K562 (cell line): ENCODE measurements around the gene CHTF8. TPM values are rescaled to one million over a fixed set of nuclear protein-coding genes. Genes with fewer than 3 reads are reported as not detected.
A peak's percentile ranks its signal among the peaks of the same experiment; 100 is the strongest.

Experiments used
- CBFA2T3 ChIP-seq: fragments of 450-650 bp; IDR thresholded peaks from 2 replicates; pipeline ENCODE4 v1.6.1; 2017
- ERF ChIP-seq: fragments of 450-650 bp; formaldehyde crosslinking; IDR thresholded peaks from 2 replicates; pipeline ENCODE4 v1.4.0; 2020; ENCODE audit warnings: mild to moderate bottlenecking, mixed read lengths
- MAZ ChIP-seq, 2 experiments: fragments of 450-650 bp in 1 of 2; sonication (generic) in 1 of 2; formaldehyde crosslinking; IDR thresholded peaks in 1 of 2; conservative IDR thresholded peaks in 1 of 2; 2 replicates each; pipeline versions ENCODE4 v1.4.0 to v1.5.0; 2020; ENCODE audit warnings: mild to moderate bottlenecking in 1 of 2, missing genetic modification reagents in 1 of 2
- NFRKB ChIP-seq: fragments of 450-650 bp; IDR thresholded peaks from 2 replicates; pipeline ENCODE4 v1.6.1; 2016; ENCODE audit warnings: low read depth
- POU5F1 ChIP-seq: fragments of 150-350 bp; IDR thresholded peaks from 2 replicates; pipeline ENCODE4 v1.6.1; 2014; ENCODE audit warnings: borderline replicate concordance, low read length, low read depth, mild to moderate bottlenecking; ENCODE audit not compliant: partially characterized antibody
- SMAD3 ChIP-seq: fragments of 450-650 bp; formaldehyde crosslinking; conservative IDR thresholded peaks from 2 replicates; pipeline ENCODE4 v1.4.0; 2020; ENCODE audit warnings: mild to moderate bottlenecking
- SRF ChIP-seq, 2 experiments: fragments of 250-450, 450-650 bp in 1 of 2; sonication (Bioruptor Pico) in 1 of 2; sonication (generic) in 1 of 2; formaldehyde crosslinking; IDR thresholded peaks; 2 replicates each; pipeline versions ENCODE4 v1.5.0 to v1.5.1; 2020 to 2022; ENCODE audit warnings: mild to moderate bottlenecking in 1 of 2, missing genetic modification reagents in 1 of 2
- polyA plus RNA-seq, 8 experiments: library from polyadenylated mRNA; depleted of rRNA in 4 of 8; stranded (reverse) in 5 of 8; unstranded in 3 of 8; fragments of >200 nt; fragmentation: Nextera tagmentation in 2 of 8; fragmentation: Illumina TruSeq in 1 of 8; extraction: Ambion mirVana in 2 of 8; extraction: Trizol in 1 of 8; gene quantifications; 2 replicates each; pipeline versions ENCODE4 v1.2.1 to v1.2.3, GENCODE V29; 2011 to 2014; ENCODE audit warnings: inconsistent platforms in 1 of 8, missing spikeins in 1 of 8
- total RNA-seq, 7 experiments: library from RNA; depleted of rRNA in 6 of 7; stranded (reverse); fragments of >200 nt in 6 of 7; fragmentation: Illumina TruSeq in 2 of 7; extraction: Trizol in 2 of 7; gene quantifications; 2 replicates each; pipeline versions ENCODE4 v1.2.1 to v1.2.3, GENCODE V29; 2011 to 2021; ENCODE audit warnings: low replicate concordance in 1 of 7
- TF ChIP-seq, protein P1 (sequence below): fragments of 250-450 bp; sonication (Bioruptor Pico); IDR thresholded peaks from 2 replicates; pipeline ENCODE4 v1.8.0; 2022; ENCODE audit warnings: inconsistent platforms, mild to moderate bottlenecking, moderate library complexity, borderline replicate concordance
- TF ChIP-seq, protein P2 (sequence below), 2 experiments: fragments of 150-350 bp in 1 of 2; IDR thresholded peaks; 2 replicates each; pipeline ENCODE4 v1.6.1; 2012 to 2016; ENCODE audit warnings: low read depth in 2 of 2, low read length in 2 of 2, mild to moderate bottlenecking in 1 of 2, moderate library complexity in 1 of 2
- TF ChIP-seq, protein P3 (sequence below): sonication (generic); formaldehyde crosslinking; IDR thresholded peaks from 2 replicates; pipeline ENCODE4 v1.8.0; 2022; ENCODE audit warnings: mild to moderate bottlenecking, missing genetic modification reagents
- TF ChIP-seq, protein P4 (sequence below): fragments of 450-650 bp; IDR thresholded peaks from 2 replicates; pipeline ENCODE4 v1.6.1; 2016; ENCODE audit warnings: antibody characterized with exemption

The CHTF8 gene
- total and polyA plus RNA-seq, 9 of the 15 experiments (the other 6 are each of a cell fraction or from before 2014, with no cell fraction given), result 20.2 to 199 (median 108) TPM

DNA sequence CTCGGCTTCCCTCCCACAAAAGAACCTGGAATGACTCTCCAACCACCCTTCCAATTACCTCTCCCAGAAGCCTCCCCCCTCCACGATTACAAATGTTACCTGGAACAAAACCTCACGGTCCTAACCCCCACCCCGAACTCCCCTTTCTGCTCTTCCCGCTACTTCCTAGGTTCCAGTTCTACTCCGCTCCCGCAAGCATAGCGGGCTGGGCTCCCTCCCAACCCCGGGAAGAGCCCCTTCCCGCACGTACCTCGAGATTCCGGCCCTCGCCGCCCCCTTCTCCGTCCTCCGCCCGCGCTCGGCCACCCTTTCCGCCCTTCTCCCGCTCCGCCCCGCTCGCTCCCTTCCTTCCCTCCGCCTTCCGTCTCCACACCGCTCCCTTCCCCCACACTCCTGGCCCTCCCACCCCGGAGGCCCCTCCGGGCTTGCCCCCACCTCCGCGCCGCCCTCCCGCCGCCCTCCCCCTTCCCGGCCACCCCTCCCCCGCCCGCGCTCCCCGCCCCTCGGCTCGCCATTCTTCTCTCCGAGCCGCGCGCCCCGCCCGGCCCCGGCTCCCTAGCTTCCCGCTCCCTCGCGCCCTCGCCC is 457 bp downstream of the CHTF8 start (continued):
- TF ChIP-seq, protein P1, sequence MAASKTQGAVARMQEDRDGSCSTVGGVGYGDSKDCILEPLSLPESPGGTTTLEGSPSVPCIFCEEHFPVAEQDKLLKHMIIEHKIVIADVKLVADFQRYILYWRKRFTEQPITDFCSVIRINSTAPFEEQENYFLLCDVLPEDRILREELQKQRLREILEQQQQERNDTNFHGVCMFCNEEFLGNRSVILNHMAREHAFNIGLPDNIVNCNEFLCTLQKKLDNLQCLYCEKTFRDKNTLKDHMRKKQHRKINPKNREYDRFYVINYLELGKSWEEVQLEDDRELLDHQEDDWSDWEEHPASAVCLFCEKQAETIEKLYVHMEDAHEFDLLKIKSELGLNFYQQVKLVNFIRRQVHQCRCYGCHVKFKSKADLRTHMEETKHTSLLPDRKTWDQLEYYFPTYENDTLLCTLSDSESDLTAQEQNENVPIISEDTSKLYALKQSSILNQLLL, result no peak
- TF ChIP-seq SRF (CRISPR knock-in tag; IDR thresholded peaks at IDR 0.05), result peak in 1 of 2 experiments; percentile 64; a peak in 1 of 4 replicates
- TF ChIP-seq, protein P2, sequence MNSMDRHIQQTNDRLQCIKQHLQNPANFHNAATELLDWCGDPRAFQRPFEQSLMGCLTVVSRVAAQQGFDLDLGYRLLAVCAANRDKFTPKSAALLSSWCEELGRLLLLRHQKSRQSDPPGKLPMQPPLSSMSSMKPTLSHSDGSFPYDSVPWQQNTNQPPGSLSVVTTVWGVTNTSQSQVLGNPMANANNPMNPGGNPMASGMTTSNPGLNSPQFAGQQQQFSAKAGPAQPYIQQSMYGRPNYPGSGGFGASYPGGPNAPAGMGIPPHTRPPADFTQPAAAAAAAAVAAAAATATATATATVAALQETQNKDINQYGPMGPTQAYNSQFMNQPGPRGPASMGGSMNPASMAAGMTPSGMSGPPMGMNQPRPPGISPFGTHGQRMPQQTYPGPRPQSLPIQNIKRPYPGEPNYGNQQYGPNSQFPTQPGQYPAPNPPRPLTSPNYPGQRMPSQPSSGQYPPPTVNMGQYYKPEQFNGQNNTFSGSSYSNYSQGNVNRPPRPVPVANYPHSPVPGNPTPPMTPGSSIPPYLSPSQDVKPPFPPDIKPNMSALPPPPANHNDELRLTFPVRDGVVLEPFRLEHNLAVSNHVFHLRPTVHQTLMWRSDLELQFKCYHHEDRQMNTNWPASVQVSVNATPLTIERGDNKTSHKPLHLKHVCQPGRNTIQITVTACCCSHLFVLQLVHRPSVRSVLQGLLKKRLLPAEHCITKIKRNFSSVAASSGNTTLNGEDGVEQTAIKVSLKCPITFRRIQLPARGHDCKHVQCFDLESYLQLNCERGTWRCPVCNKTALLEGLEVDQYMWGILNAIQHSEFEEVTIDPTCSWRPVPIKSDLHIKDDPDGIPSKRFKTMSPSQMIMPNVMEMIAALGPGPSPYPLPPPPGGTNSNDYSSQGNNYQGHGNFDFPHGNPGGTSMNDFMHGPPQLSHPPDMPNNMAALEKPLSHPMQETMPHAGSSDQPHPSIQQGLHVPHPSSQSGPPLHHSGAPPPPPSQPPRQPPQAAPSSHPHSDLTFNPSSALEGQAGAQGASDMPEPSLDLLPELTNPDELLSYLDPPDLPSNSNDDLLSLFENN (IDR thresholded peaks at IDR 0.05; ENCODE audit: low read depth in 2 of 2, low read length in 2 of 2), result 0 out of 4 replicates have a peak, but pooled peaks of 1 of the 2 experiments have one; percentile 32
- TF ChIP-seq, protein P3, sequence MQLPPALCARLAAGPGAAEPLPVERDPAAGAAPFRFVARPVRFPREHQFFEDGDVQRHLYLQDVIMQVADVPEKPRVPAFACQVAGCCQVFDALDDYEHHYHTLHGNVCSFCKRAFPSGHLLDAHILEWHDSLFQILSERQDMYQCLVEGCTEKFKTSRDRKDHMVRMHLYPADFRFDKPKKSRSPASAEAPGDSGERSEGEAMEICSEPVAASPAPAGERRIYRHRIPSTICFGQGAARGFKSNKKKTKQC (CRISPR knock-in tag), result peak; percentile 52; the same call in 1 of the 2 replicates
- TF ChIP-seq MAZ (CRISPR knock-in tag; conservative IDR thresholded peaks at IDR 0.05 in 1 of 2, IDR thresholded peaks at IDR 0.05 in 1 of 2), result peak; percentile 37 to 82
- 0 out of 2 replicates have a peak, but pooled peaks have one; percentile 14 for TF ChIP-seq SMAD3
- TF ChIP-seq, protein P4, sequence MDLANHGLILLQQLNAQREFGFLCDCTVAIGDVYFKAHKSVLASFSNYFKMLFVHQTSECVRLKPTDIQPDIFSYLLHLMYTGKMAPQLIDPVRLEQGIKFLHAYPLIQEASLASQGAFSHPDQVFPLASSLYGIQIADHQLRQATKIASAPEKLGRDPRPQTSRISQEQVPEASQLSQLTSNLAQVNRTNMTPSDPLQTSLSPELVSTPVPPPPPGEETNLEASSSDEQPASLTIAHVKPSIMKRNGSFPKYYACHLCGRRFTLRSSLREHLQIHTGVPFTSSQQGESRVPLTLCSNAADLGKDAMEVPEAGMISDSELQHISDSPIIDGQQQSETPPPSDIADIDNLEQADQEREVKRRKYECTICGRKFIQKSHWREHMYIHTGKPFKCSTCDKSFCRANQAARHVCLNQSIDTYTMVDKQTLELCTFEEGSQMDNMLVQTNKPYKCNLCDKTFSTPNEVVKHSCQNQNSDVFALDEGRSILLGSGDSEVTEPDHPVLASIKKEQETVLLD, result peak; percentile 40; the same call in 1 of the 2 replicates
- peak; percentile 89 for TF ChIP-seq NFRKB
- TF ChIP-seq POU5F1, result no peak
- TF ChIP-seq CBFA2T3, result no peak; the same call in 1 of the 2 replicates
- TF ChIP-seq ERF (CRISPR knock-in tag), result 0 out of 2 replicates have a peak, but pooled peaks have one; percentile 46
